MCF 10A (cell line): ENCODE measurements around the gene NTRK2. TPM values are rescaled to one million over a fixed set of nuclear protein-coding genes. Genes with fewer than 3 reads are reported as not detected.

Experiments used
- BruUV-seq: library from RNA; stranded (reverse); fragments of 400-500 nt; replicated peaks from 2 replicates; lab custom pipeline; 2021; lab: Mats Ljungman, UMichigan
- CTCF ChIA-PET: fragments of 300-600 bp; sonication (Branson Sonifier 250); formaldehyde crosslinking; extraction: SDS; loops from one replicate; lab custom pipeline; 2021; ENCODE audit warnings: antibody characterized with exemption, inconsistent platforms; lab: Yijun Ruan, JAX
- POLR2A ChIA-PET: fragments of 300-600, 350-650 bp; sonication (Branson Sonifier 250); formaldehyde crosslinking; extraction: SDS; loops from one replicate; lab custom pipeline; 2020; ENCODE audit warnings: antibody characterized with exemption, inconsistent platforms; lab: Yijun Ruan, JAX
- DNase-seq: peaks from one replicate; pipeline ENCODE4 v3.0.0-alpha.2; 2018; ENCODE audit not compliant: unreplicated experiment
- H3K27ac Mint-ChIP-seq: one replicate; pipeline ENCODE4 v1.8.0; 2022; ENCODE audit warnings: mild to moderate bottlenecking, low read depth, mixed read lengths; ENCODE audit not compliant: unreplicated experiment
- H3K27me3 Mint-ChIP-seq: one replicate; pipeline ENCODE4 v1.8.0; 2022; ENCODE audit warnings: mixed read lengths; ENCODE audit not compliant: insufficient read depth, unreplicated experiment
- H3K36me3 Mint-ChIP-seq: one replicate; pipeline ENCODE4 v1.8.0; 2022; ENCODE audit warnings: mild to moderate bottlenecking, moderate library complexity, mixed read lengths; ENCODE audit not compliant: insufficient read depth, unreplicated experiment
- H3K4me1 Mint-ChIP-seq: one replicate; pipeline ENCODE4 v1.8.0; 2022; ENCODE audit warnings: mixed read lengths; ENCODE audit not compliant: insufficient read depth, unreplicated experiment
- H3K4me3 Mint-ChIP-seq: one replicate; pipeline ENCODE4 v1.8.0; 2022; ENCODE audit warnings: mild to moderate bottlenecking, moderate library complexity, mixed read lengths; ENCODE audit not compliant: unreplicated experiment
- H3K9me3 Mint-ChIP-seq: one replicate; pipeline ENCODE4 v1.8.0; 2022; ENCODE audit warnings: mixed read lengths; ENCODE audit not compliant: unreplicated experiment
- CTCF ChIP-seq: fragments of 200-600 bp; IDR thresholded peaks from one replicate; pipeline ENCODE4 v1.8.0; 2022; ENCODE audit warnings: antibody characterized with exemption, mild to moderate bottlenecking; ENCODE audit not compliant: unreplicated experiment
- intact Hi-C: fragments of 100-400 bp; cut with micrococcal nuclease; formaldehyde crosslinking; loops from 2 replicates; pipeline ENCODE4 v1.14.1; 2022
- total RNA-seq: library from RNA; stranded (reverse); gene quantifications from 2 replicates; pipeline ENCODE4 v1.2.3, GENCODE V29; 2022

Gene NTRK2
- total RNA-seq, 1 experiment from 2014 or later: not detected

- H3K4me3 Mint-ChIP-seq: no peak overlapping the region
- BruUV-seq: no TSS peak
- no peak for TF ChIP-seq CTCF
- H3K4me1 Mint-ChIP-seq: peaks cover 28% of the 10 kb centered on the region
- intact Hi-C loops: no loop called here
- no peaks in the 10 kb centered on the region for H3K9me3 Mint-ChIP-seq
- H3K27ac Mint-ChIP-seq: no peak overlapping the region
- DNase-seq: no peak
- no peaks in the 10 kb centered on the region for H3K36me3 Mint-ChIP-seq
- no peaks in the 10 kb centered on the region for H3K27me3 Mint-ChIP-seq
- ChIA-PET CTCF (interaction anchor here (0.6 to 2.2 kb wide), 6 partner anchors 13 to 364 kb away, joined by 3 to 7 read pairs (median 4); no protein-coding TSS in a partner anchor), POLR2A (interaction anchor here (0.6 to 0.7 kb wide), 2 partner anchors 233 to 292 kb away, joined by 3 to 4 read pairs; no protein-coding TSS in a partner anchor)
Observed at GRCh38 chr9:84966876-84967830, 297.6 kb downstream of the NTRK2 start.

DNA sequence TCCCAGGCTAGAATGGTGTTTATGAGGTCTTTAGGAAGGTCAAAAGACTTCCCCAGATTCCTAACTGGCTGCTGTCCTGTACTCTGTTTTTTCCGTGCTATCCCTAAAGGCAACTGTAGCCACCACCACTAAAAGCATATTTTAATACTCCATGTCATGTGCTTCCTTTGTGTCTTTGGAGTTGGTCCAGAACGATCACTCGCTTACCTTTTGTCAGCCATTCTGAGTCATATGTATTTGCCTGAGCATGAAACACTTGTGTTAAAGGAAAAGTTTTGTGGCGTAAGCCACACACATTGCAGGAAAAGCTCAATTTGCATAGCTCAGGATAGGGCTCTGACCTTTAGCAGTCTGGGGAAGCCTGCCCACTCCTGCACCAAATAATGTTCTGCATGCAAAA, 299.6 kb downstream of the NTRK2 start:
- intact Hi-C loops: no loop called here
- CTCF ChIA-PET: interaction anchor here (1.6 kb wide), 1 partner anchor 15 kb away, joined by 5 read pairs; no protein-coding TSS in a partner anchor
- peak; percentile 92 for DNase-seq
- H3K4me3 Mint-ChIP-seq: no peak overlapping the region
- no peaks in the 10 kb centered on the region for H3K36me3 Mint-ChIP-seq
- H3K27ac Mint-ChIP-seq: no peak overlapping the region
- no peaks in the 10 kb centered on the region for H3K9me3 Mint-ChIP-seq
- H3K4me1 Mint-ChIP-seq: peaks cover 28% of the 10 kb centered on the region
- no peak for TF ChIP-seq CTCF
- H3K27me3 Mint-ChIP-seq: no peaks in the 10 kb centered on the region
- no TSS peak for BruUV-seq
- POLR2A ChIA-PET: interaction anchor here (0.8 to 2.5 kb wide), 3 partner anchors 10 to 255 kb away, joined by 3 to 14 read pairs (median 13); no protein-coding TSS in a partner anchor

- intact Hi-C loops: loop anchor here (1.0 to 10.0 kb wide), 2 partner anchors 145 to 289 kb away; no protein-coding TSS in a partner anchor
- no peak overlapping the region for H3K27ac Mint-ChIP-seq
- H3K4me3 Mint-ChIP-seq: no peak overlapping the region
- ChIA-PET POLR2A (interaction anchor here (0.6 to 2.5 kb wide), 4 partner anchors 9 to 302 kb away, joined by 3 to 14 read pairs (median 8); no protein-coding TSS in a partner anchor), CTCF (interaction anchor here (1.6 kb wide), 1 partner anchor 15 kb away, joined by 5 read pairs; no protein-coding TSS in a partner anchor)
- H3K27me3 Mint-ChIP-seq: no peaks in the 10 kb centered on the region
- H3K4me1 Mint-ChIP-seq: peaks cover 28% of the 10 kb centered on the region
- no peak for DNase-seq
- no peaks in the 10 kb centered on the region for H3K9me3 Mint-ChIP-seq
- H3K36me3 Mint-ChIP-seq: no peaks in the 10 kb centered on the region
- no peak for TF ChIP-seq CTCF
- BruUV-seq: no TSS peak
Observed at GRCh38 chr9:84969736-84970135, 300.2 kb downstream of the NTRK2 start.

DNA sequence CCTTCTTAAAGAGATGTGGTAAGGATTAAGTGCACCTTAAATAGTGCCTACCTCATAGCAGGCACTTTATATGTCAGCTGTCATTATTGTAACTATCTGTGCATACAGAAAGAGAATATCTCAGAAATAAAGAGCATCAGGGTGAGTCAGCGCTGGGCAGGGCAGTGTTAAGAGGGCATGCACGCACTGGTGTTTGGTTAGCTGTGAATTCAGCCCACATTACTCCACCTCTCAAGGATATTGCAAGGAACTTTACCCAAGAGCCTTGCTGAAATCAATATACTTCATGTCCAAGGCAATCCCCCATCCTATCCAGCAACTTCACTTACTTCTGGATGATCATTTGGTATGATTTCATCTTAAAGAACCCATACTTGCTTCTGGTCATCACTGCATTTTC, 300.9 kb downstream of the NTRK2 start:
- CTCF ChIA-PET: interaction anchor here (1.2 to 1.3 kb wide), 2 partner anchors 15 to 20 kb away, joined by 3 to 4 read pairs; no protein-coding TSS in a partner anchor
- intact Hi-C loops: loop anchor here (1.0 to 10.0 kb wide), 2 partner anchors 144 to 288 kb away; no protein-coding TSS in a partner anchor

More for the DNA sequence above, 300.9 kb downstream of the NTRK2 start:
- POLR2A ChIA-PET: interaction anchor here (0.6 to 2.5 kb wide), 3 partner anchors 9 to 302 kb away, joined by 3 to 14 read pairs (median 13); no protein-coding TSS in a partner anchor
- DNase-seq: peak; percentile 83
- H3K9me3 Mint-ChIP-seq: no peaks in the 10 kb centered on the region
- peaks cover 28% of the 10 kb centered on the region for H3K4me1 Mint-ChIP-seq
- no peak overlapping the region for H3K4me3 Mint-ChIP-seq
- H3K27me3 Mint-ChIP-seq: no peaks in the 10 kb centered on the region
- no peaks in the 10 kb centered on the region for H3K36me3 Mint-ChIP-seq
- TF ChIP-seq CTCF: no peak
- H3K27ac Mint-ChIP-seq: peak overlapping the region; percentile 37
- BruUV-seq: no TSS peak
